Stimulated activated CD8-positive, alpha-beta memory T cell treated with anti-CD3 and anti-CD28 coated beads, Interleukin-2, amount 100 ng/mL, for 1 hour (primary cell): ENCODE results near the gene NRDE2.

Experiments
- DNase-seq, 2 donors: peaks; one replicate each; pipeline ENCODE4 v3.0.0-alpha.2; 2020; ENCODE audit warnings: low read depth in 2 of 2

NRDE2 gene

DNA sequence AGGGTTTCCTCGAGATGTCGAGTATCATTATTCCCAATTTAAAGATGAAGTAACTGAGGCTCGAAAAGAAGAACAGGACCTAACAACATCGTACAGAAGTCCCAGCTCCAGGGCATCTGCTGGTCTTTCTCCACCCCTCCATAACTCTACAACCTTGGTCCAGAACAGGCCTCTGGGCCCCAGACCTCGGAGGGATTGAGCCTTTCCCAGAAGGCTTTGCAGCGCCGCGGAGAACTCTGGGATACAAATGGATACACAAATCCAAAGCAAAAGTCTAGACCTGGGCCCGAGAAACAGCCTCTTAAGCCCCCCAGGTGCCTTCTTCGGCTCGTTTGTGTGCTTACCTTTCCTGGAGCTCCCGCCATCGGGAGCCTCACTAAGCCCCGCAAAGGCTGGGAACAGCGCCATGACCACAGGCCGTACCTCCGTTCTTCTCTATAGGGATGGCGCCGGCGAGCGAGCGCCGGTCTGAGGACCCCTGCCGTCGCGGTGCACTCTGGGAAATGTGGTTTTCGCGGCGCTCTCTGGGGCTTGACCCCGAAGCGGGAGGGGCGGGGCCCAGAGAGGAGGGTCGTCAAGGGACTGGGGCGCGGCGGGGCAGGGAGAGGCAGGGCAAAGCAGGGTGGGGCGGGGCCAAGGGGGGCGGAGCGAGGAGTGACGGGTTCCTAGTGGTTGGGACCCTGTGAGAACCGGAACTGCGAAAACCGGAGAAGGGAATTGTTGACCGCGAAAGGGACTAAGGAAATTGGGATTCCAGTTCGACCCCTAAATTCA is at the start of gene NRDE2:
Gene NRDE2, minus strand, starts transcription at position 445 of the 774 bp plus-strand sequence. Its CDS starts 37 bp downstream, at position 408.
- DNase-seq, result peak; percentile 87 to 92

- DNase-seq, result no peak
These were observed 49.5 kb upstream of the NRDE2 start for GRCh38 chr14:90381011-90381786.

- DNase-seq, result no peak
These were observed 47.4 kb upstream of the NRDE2 start for GRCh38 chr14:90379106-90379505.

GRCh38 chr14:90378249-90378648 is 46.5 kb upstream of the NRDE2 start:
- no peak for DNase-seq

DNA sequence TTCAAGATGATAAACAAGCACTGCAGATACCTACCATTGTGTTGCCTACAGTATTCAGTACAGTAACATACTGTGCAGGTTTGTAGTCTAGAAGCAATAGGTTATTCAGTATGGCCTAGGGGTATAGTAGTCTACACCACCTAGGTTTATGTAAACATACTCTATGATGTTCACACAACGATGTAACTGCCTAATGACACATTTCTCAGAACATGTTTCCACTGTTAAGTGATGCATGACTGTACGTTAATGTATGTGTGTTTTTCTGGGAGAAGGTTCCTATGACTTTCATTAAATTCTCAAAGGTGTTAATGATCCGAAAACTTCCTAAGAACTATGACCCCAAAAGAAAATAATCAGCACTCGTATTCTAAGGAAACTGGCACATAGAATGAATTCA is 44.2 kb upstream of the NRDE2 start:
- DNase-seq, result no peak

- no peak for DNase-seq
These were observed 43.1 kb upstream of the NRDE2 start for GRCh38 chr14:90374813-90375212.

GRCh38 chr14:90373887-90374286 is 42.1 kb upstream of the NRDE2 start:
- DNase-seq, result no peak

- DNase-seq, result no peak
These were observed 37.4 kb upstream of the NRDE2 start for GRCh38 chr14:90368946-90369721.

- no peak for DNase-seq
These were observed 30.8 kb upstream of the NRDE2 start for GRCh38 chr14:90362558-90362896.

- no peak for DNase-seq
These were observed 30.3 kb upstream of the NRDE2 start for GRCh38 chr14:90361865-90362557.

DNA sequence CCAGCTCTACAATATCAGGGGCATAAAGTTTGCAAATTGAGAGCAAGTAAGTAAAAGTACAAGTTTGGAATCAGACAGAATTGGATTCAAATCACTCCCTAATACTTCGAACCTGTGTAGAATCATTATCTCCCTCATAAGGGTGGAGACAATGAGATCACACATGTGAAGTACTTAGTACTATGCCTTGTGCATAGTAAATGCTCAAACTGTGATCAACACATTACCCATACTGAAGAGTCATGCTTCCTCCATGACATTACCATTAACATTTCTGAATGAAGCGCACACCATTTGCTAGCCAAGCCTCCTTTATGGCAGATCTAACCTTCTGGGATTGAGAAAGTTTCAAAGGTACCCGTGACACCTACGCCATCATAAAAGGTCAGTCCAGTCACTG is 26.6 kb upstream of the NRDE2 start:
- no peak for DNase-seq

DNA sequence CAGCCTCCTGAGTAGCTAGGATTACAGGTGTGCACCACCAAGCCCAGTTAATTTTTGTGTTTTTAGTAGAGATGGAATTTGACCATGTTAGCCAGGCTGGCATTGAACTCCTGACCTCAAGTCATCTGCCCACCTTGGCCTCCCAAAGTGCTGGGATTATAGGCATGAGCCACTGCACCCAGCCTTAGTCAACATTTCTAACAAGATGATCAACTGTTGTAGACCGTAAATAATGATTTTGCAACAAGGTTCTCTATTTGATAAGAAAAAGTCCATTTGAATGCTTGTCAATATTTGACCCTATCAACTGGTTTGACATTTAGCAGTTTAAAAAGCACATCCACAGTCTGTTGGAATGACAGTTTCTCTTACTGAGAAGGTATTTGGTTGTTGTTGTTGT is 25.2 kb upstream of the NRDE2 start:
- DNase-seq, result no peak

- no peak for DNase-seq
These were observed 24.1 kb upstream of the NRDE2 start for GRCh38 chr14:90355540-90356518.

GRCh38 chr14:90354551-90355298 is 23.0 kb upstream of the NRDE2 start:
- no peak for DNase-seq

DNA sequence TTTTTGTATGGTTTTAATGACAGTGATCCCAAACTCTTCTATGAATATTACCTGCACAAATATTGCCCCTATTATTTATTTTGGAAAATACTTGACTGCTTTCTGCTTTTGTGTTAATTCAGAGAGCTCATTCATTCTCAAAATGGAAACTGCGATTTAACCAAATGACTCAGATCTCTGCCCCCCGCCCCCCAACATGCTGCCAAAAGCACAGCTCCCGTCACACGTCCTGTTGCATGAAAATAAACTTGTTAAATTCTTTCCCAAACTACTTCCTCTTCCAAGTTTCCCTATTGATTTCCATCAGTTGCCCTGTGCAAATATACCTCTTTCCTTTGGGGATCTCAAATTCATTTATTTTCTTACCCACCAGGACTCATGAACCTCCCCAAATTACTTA is 18.0 kb upstream of the NRDE2 start:
- no peak for DNase-seq

DNA sequence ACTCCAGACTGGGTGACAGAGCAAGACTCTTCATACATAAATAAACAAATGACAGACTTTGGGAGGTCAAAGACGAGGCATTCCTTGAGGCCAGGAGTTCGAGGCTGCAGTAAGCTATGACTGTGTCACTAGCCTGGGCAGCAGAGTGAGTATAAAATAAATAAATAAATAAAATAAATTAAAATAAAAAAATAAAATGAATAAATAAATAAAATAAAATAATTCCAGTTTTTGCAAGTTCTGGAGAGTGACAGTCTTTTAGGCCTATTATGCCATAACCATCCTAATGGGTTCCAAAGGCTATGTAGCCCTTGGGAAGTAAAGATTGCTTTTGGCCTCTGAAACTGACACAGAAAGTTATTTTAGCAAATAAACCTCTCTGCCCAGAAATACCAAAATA is 16.5 kb upstream of the NRDE2 start:
- DNase-seq, result no peak

DNA sequence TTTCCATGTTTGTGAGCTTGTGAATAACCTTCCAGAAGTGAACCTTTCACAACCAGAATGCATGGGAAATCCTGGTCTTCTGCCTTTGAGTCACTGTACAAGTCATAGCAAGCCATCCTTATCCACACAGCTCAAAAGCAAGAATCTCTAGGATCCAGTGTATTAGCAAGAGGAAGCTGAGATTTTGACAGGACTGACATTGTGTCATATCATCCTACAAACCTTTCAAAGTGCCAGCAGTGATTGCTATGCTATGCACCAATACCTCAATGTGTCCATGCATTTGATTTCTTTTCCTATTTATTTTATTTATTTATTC is 13.5 kb upstream of the NRDE2 start:
- DNase-seq, result no peak

GRCh38 chr14:90344331-90345238 is 12.8 kb upstream of the NRDE2 start:
- DNase-seq, result no peak

DNA sequence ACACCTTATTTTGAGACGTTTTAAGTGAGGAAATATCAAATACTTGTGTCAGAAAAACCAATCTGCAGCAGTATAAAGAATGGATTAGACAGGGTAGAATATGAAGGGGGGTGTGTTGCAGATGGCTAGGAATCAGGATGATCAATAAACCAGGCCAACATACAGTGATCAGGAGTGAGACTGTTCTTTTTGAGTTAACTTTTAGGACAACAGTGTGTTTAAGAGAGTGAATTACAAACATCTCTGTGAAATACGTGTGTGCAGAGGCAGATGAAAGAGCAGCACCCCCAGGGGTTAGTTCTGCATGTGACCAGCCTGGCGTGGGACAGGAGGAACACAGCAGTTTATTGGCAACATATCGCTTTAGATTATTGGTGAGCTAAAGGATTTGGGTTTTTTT is 10.6 kb upstream of the NRDE2 start:
- no peak for DNase-seq
